Activated B cell treated with CpG ODN at 0.5 μM for 24 hours (primary cell): Measurements from ENCODE around the gene CSGALNACT2. TPM values are rescaled to one million over a fixed set of nuclear protein-coding genes. Genes with fewer than 3 reads are reported as not detected.
A peak's percentile ranks its signal among the peaks of the same experiment; 100 is the strongest.

Experiments used
- ATAC-seq: fragments of 200-7000 bp; cut with Tn5 transposase; one replicate; pipeline ENCODE4 v1.10.0; 2021; ENCODE audit warnings: low read depth, mild to moderate bottlenecking, moderate library complexity
- CTCF ChIA-PET: fragments of 350-600 bp; sonication (Branson Sonifier 250); formaldehyde crosslinking; loops from one replicate; lab custom pipeline; 2021; ENCODE audit warnings: antibody characterized with exemption; lab: Charles Lee
- POLR2A ChIA-PET: fragments of 350-600 bp; sonication (Branson Sonifier 250); formaldehyde crosslinking; loops from one replicate; lab custom pipeline; 2021; ENCODE audit warnings: antibody characterized with exemption; lab: Charles Lee
- DNase-seq: peaks from one replicate; pipeline ENCODE4 v3.0.0; 2022
- H3K27ac Mint-ChIP-seq: one replicate; pipeline ENCODE4 v1.8.0; 2020; ENCODE audit warnings: mixed read lengths
- H3K27me3 Mint-ChIP-seq: one replicate; pipeline ENCODE4 v1.8.0; 2021; ENCODE audit warnings: mixed read lengths
- H3K36me3 Mint-ChIP-seq: one replicate; pipeline ENCODE4 v1.8.0; 2021; ENCODE audit warnings: low read depth, mixed read lengths
- H3K4me1 Mint-ChIP-seq: one replicate; pipeline ENCODE4 v1.8.0; 2021; ENCODE audit warnings: mixed read lengths
- H3K4me3 Mint-ChIP-seq: one replicate; pipeline ENCODE4 v1.8.0; 2020; ENCODE audit warnings: mild to moderate bottlenecking, mixed read lengths
- H3K9me3 Mint-ChIP-seq: one replicate; pipeline ENCODE4 v1.8.0; 2020; ENCODE audit warnings: mixed read lengths
- CTCF ChIP-seq: fragments of 200-600 bp; IDR thresholded peaks from one replicate; pipeline ENCODE4 v1.8.0; 2022; ENCODE audit warnings: antibody characterized with exemption, mild to moderate bottlenecking
- intact Hi-C: fragments of 100-400 bp; cut with micrococcal nuclease; formaldehyde crosslinking; loops from one replicate; pipeline ENCODE4 v1.15.1; 2024
- total RNA-seq: library from RNA; stranded (reverse); gene quantifications from 2 replicates; pipeline ENCODE4 v1.2.3, GENCODE V29; 2022

Gene CSGALNACT2
- total RNA-seq, 1 donor from 2014 or later = 17.4 TPM

GRCh38 chr10:43136432-43136831, 1.8 kb upstream of the CSGALNACT2 start:
- H3K9me3 Mint-ChIP-seq = no peaks in the 10 kb centered on the region
- ChIA-PET CTCF (no interaction called here), POLR2A (no interaction called here)
- peaks cover 7% of the 10 kb centered on the region for H3K36me3 Mint-ChIP-seq
- peak overlapping the region; percentile 2 for H3K27ac Mint-ChIP-seq
- peaks cover 46% of the 10 kb centered on the region for H3K4me1 Mint-ChIP-seq
- TF ChIP-seq CTCF = no peak
- peak overlapping the region; percentile 88 for H3K4me3 Mint-ChIP-seq
- DNase-seq = no peak
- no peaks in the 10 kb centered on the region for H3K27me3 Mint-ChIP-seq
- intact Hi-C loops = loop anchor here (10.0 kb wide), 1 partner anchor 148 kb away; no protein-coding TSS in a partner anchor
- no peak for ATAC-seq

DNA sequence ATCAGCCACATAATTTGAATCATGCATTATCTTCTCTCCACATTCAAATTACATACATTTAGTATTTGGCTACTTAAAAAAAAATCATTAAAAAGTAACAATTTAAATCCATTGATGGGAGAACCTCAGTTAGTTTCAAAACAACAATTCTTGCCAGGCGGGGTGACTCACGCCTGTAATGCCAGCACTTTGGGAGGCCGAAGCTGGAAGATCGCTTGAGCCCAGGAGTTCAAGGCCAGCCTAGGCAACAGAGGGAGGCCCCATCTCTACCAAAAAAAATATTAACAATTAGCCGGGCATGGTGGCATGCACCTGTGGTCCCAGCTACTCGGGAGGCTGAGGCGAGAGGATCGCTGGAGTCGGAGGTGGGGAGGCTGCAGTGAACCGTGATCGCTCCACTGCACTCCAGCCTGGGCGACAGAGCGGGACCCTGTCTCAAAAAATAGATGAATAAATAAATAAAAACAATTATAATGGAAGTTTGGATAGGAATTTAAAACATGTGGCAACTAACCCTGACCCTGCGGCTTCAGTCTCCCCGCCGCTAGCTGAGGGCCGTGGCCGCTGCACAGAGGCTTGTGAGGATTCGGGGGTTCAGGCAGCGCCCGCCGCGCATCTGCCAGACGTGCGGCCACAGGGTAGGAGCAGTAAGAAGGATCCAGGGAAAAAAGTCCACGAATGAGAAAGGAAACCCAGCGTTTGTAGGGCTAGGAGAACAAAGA, 1.1 kb upstream of the CSGALNACT2 start:
- ATAC-seq = no peak
- Mint-ChIP-seq H3K27ac (peak overlapping the region; percentile 91), H3K36me3 (peaks cover 7% of the 10 kb centered on the region), H3K9me3 (no peaks in the 10 kb centered on the region), H3K27me3 (no peaks in the 10 kb centered on the region), H3K4me3 (peak overlapping the region; percentile 88), H3K4me1 (peaks cover 50% of the 10 kb centered on the region)
- DNase-seq = no peak
- no peak for TF ChIP-seq CTCF
- intact Hi-C loops = loop anchor here (10.0 kb wide), 1 partner anchor 148 kb away; no protein-coding TSS in a partner anchor
- ChIA-PET CTCF (interaction anchor here (1.3 to 1.4 kb wide), 2 partner anchors 14 to 22 kb away, joined by 3 read pairs; no protein-coding TSS in a partner anchor), POLR2A (interaction anchor here (2.7 to 4.5 kb wide), 2 partner anchors 14 to 66 kb away, joined by 19 to 67 read pairs; no protein-coding TSS in a partner anchor)

GRCh38 chr10:43137717-43138020, 576 bp upstream of the CSGALNACT2 start:
- POLR2A ChIA-PET = interaction anchor here (0.6 to 4.5 kb wide), 10 partner anchors 9 to 499 kb away, joined by 3 to 67 read pairs (median 4); partner anchors contain the start of genes HNRNPF and ZNF33B
- intact Hi-C loops = loop anchor here (1.0 to 10.0 kb wide), 14 partner anchors 9 to 585 kb away; partner anchors contain the start of genes BMS1, ZNF239, ZNF32 and ZNF33B
- peak; percentile 45 for ATAC-seq
- no peaks in the 10 kb centered on the region for H3K27me3 Mint-ChIP-seq
- peak; percentile 55 for DNase-seq
- CTCF ChIA-PET = interaction anchor here (1.0 to 2.1 kb wide), 4 partner anchors 13 to 67 kb away, joined by 3 to 6 read pairs (median 4); no protein-coding TSS in a partner anchor
- H3K9me3 Mint-ChIP-seq = no peaks in the 10 kb centered on the region
- TF ChIP-seq CTCF = no peak
- H3K4me1 Mint-ChIP-seq = peaks cover 55% of the 10 kb centered on the region
- H3K27ac Mint-ChIP-seq = peak overlapping the region; percentile 91
- peak overlapping the region; percentile 88 for H3K4me3 Mint-ChIP-seq
- peaks cover 7% of the 10 kb centered on the region for H3K36me3 Mint-ChIP-seq

- H3K36me3 Mint-ChIP-seq = peaks cover 7% of the 10 kb centered on the region
- peak; percentile 43 for ATAC-seq
- no peak for DNase-seq
- peaks cover 64% of the 10 kb centered on the region for H3K4me1 Mint-ChIP-seq
- no peaks in the 10 kb centered on the region for H3K27me3 Mint-ChIP-seq
- peak overlapping the region; percentile 95 for H3K4me3 Mint-ChIP-seq
- intact Hi-C loops = loop anchor here (1.0 to 10.0 kb wide), 14 partner anchors 8 to 586 kb away; partner anchors contain the start of genes BMS1, ZNF239, ZNF32 and ZNF33B
- POLR2A ChIA-PET = interaction anchor here (0.5 to 4.5 kb wide), 11 partner anchors 10 to 510 kb away, joined by 3 to 67 read pairs (median 5); partner anchors contain the start of genes ZNF32 and ZNF33B
- CTCF ChIA-PET = interaction anchor here (1.0 to 2.1 kb wide), 8 partner anchors 12 to 66 kb away, joined by 3 to 6 read pairs (median 3); no protein-coding TSS in a partner anchor
- peak overlapping the region; percentile 96 for H3K27ac Mint-ChIP-seq
- H3K9me3 Mint-ChIP-seq = no peaks in the 10 kb centered on the region
- TF ChIP-seq CTCF = no peak
These were observed 554 bp downstream of the CSGALNACT2 start for GRCh38 chr10:43138757-43139241.

GRCh38 chr10:43141421-43141820, 3.2 kb downstream of the CSGALNACT2 start:
- Mint-ChIP-seq H3K27me3 (no peaks in the 10 kb centered on the region), H3K27ac (no peak overlapping the region), H3K36me3 (peaks cover 7% of the 10 kb centered on the region), H3K9me3 (no peaks in the 10 kb centered on the region), H3K4me1 (peaks cover 70% of the 10 kb centered on the region), H3K4me3 (no peak overlapping the region)
- CTCF ChIA-PET = interaction anchor here (0.8 kb wide), 1 partner anchor 207 kb away, joined by 3 read pairs; no protein-coding TSS in a partner anchor
- ATAC-seq (no peak), DNase-seq (no peak)
- TF ChIP-seq CTCF = no peak
- POLR2A ChIA-PET = interaction anchor here (0.7 kb wide), 1 partner anchor 12 kb away, joined by 3 read pairs; no protein-coding TSS in a partner anchor
- intact Hi-C loops = no loop called here
